DMS153 treated with DMSO at 0.1 percent for 48 hours (cell line): Measurements from ENCODE around the gene CACNG4.
"Not testable (repeated sequence)": the region's sequence is repeated elsewhere in the genome, so short reads cannot be mapped to it uniquely, and the experiment has no call there.

Source experiments
- DNase-seq: peaks from one replicate; lab custom pipeline; 2025; ENCODE audit not compliant: unreplicated experiment; lab: John Stamatoyannopoulos, UW

Gene CACNG4

DNA sequence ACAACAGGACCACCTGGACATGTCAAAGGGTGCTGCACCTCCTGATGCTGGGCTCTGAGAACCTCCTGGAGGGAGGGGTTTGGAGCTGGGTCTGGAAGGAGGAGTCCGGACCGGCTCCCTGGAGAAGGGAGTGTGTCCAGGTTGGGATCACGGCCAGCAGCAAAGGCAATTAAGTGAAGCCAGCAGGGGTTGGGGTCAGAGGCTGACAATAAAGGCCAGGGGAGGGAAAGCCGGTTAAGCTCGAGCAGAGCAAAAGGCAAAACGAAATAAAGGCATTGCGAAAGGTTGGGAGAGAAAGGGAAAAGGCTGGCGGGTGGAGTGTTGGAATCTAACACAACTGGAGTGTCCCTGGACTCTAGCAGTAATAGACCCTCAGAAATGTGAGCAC, 992 bp upstream of the CACNG4 start:
- no peak for DNase-seq

DNA sequence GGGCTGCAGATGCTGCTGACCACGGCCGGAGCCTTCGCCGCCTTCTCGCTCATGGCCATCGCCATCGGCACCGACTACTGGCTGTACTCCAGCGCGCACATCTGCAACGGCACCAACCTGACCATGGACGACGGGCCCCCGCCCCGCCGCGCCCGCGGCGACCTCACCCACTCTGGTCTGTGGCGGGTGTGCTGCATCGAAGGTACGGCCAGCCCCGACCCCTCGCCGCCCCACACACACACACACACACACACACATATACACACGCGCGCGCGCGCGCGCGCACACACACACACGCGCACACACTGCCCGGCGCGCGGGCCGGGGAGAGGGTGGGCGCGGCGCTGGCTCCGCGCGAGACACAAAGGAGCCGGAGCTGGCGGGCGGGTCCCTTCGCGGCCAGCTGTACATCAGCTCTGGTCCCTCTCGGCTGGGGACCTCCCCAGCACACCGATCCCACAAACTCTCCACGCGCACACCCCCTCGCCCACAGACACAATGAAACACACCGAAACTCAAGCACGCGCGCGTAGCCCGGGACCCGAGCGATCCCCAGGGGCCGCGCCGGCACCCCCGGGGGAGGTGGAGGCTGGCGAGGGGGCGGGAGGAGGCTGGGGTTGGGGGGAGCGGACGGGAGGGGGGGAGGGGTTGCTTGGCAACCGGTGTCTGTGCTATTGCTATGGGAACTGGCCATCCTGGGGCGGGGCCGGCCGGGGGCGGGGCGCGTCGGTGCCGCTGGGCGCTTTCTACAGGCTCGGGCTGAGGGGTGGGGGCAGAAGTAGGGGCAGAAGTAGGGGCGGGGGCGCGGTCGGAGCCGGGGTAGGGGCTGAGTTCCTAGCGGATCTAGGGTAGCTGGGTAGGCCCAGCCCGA, 658 bp downstream of the CACNG4 start:
- no peak for DNase-seq

DNA sequence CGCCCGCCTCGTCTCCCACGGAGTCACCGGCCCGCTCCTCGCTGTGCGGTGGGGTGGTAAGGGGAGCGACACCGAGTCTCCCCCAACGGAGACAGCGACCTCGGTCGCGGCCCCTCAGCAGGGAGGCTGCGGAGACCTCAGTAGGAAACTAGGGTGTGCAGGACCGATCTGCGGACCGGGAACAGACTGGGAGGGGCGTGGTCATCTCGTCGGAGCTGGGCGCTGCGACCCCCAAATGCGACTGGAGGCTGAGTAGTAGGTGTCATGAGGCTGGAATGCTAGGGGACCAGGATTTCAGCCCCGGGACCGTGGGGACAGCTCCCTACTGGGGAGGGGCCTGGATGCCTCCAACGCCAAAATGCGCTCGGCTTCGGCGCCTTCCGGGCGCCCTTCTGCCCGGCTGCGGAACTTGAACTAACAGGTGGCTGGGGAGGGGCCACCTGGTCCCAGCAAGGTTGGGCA, 1.3 kb downstream of the CACNG4 start:
- DNase-seq, result no peak

DNA sequence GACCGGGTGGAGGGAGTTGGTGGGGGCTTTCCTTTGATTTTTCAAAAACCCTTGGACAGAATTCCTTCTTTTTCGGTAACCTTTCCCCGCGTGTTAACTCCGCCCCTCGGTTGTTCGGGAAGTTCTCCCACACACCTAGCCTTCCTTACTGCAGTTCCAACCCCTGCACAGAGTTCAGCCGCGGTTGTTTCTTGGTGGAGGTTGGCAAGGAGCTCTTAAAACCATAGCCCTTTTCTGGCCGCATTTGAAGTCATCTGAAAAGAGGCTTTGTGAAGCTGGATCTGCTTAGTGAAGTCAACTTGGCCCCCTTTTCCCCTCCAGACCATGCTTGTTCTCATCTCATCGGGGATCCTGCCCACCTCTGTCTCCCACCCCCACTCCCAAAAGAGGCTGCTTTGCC, 1.8 kb downstream of the CACNG4 start:
- DNase-seq, result no peak

DNA sequence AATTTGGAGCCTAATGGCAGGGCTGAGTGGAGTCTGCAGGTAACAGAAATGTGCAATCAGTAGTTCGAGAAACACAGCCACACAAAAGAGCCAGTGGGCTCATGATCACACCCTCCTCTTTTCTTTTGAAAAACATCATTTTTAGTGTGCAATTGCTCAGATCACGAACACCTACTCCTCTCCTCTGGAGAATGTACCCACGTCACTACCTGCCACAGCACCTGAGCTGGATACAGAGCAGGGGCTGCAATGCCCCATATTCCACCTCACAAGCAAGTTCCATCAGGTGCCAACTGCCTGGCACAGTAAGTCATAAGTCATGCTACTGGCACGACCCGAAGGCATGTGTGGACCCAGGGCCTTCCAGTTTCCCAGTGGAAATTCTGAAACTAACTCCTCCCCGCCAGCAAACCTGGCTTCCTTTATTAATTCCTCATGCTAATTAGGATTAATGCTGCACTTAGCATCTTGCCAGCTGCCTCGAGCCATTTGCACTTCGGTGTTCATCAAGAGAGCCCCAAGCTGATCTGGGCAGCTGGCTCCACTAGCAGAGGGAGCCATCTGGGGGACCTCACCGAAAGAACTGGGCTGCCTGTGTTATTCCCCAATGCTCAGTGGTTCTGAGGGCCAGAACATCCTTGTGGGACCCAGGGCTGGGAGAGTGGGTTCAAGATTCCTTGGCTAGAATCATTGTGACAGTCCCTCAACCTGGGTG, 2.4 kb downstream of the CACNG4 start:
- no peak for DNase-seq

DNA sequence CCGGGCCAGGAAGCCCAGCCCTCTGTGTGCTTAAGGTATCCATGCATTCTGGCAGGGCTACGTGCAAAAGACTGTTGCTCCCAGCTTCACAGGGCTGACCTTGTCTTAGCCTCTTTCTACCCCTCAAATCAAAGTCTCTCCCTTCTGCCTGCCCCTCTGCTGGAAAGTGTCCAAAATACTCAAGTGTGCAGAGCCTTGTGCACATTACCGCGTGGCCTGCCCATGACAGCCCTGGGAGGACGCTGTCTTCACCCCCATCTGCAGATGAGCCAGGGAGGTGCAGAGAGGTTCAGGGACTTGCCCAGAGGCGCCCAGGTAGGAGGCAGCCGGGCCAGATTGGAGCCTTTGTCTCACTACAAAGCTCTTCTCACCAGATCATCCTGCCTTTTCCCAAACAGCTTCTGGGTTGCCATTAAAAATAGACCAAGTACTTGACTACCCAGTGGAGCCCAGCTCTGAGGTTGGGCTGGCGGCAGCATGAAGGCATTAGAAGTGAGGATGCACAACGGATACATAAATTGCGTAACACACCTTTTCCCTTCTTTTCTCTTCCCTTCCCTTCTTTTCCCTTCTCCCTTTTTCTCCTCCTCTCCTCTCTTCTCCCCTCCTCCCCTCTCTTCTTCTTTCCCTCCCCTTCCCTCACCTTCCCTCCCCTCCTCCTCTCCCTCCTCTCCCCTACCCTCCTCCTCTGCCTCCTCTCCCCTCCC, 3.5 kb downstream of the CACNG4 start:
- no peak for DNase-seq

DNA sequence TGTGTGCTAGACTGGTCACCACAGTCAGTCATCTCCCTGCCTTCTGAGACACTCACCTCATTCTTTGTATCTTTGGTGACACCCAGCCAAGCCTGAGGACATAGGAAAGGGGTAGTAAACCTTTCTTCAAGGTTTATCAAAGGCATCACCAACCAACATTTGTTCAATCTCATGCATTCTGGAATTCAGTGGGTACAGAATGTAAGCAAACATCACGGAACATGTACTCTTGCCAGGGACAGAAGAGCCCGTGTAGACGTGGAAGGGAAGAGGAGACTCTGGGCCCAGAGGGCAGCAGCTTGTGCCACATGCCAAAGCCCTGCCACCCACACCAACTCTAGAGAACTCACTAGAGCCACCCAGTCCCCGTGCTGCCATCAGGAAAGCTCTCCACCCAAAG, 4.4 kb downstream of the CACNG4 start:
- no peak for DNase-seq

DNA sequence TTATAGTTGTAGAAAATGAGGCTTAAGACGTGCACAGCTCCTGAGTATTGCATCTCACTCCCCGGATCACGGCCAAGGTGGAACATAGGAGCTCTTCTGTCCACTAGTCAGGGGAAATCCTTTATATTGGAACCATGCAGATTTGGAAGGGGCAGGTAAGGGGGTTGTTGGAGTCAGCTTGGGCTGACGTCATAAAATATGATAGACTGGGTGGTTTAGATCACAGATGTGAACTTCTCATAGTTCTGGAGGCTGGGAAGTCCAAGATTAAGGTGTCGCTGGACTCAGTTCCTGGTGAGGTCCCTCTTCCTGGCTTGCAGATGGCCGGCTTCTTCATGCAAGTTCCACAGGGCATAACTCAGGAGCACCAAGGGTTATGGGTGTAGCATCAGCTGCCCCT, 5.6 kb downstream of the CACNG4 start:
- DNase-seq, result no peak

DNA sequence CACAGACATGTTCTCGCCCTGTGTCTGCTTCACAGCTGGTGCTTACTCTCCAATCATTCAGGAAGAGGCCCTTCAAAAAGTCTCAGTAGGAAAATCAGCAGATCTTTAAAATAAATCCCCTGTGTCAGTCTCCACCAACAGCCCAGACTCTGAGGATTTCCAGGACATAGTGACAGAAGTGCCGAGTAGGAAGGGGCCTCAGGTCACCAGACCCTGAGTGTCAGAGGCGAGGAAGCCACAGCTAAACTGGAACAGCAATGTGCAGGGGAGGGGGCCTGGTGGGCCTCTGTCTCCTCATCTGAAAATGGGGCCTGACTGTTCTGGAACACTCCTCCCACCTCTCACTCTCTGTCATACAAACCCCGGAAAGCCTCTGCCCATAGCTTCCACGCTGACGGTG, 6.3 kb downstream of the CACNG4 start:
- no peak for DNase-seq

DNA sequence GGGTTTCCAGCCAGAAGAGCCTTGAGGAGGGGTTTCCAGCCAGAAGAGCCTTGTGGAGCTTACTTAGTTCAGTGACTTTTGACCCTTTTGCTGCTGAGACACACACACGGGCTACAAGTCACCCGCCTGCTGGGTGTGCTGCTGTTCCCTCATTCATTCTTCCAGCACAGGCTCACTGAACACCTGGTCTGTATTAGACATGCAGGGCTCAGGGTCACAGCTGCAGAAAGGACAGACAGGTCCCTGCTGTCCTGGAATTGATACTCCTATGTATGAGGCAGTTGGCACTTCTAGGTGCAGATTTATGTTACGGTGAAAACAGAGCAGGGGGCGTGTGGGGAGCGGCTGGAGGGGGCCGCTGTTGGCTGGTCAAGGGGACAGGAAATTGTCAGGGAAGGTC, 6.8 kb downstream of the CACNG4 start:
- DNase-seq, result no peak

DNA sequence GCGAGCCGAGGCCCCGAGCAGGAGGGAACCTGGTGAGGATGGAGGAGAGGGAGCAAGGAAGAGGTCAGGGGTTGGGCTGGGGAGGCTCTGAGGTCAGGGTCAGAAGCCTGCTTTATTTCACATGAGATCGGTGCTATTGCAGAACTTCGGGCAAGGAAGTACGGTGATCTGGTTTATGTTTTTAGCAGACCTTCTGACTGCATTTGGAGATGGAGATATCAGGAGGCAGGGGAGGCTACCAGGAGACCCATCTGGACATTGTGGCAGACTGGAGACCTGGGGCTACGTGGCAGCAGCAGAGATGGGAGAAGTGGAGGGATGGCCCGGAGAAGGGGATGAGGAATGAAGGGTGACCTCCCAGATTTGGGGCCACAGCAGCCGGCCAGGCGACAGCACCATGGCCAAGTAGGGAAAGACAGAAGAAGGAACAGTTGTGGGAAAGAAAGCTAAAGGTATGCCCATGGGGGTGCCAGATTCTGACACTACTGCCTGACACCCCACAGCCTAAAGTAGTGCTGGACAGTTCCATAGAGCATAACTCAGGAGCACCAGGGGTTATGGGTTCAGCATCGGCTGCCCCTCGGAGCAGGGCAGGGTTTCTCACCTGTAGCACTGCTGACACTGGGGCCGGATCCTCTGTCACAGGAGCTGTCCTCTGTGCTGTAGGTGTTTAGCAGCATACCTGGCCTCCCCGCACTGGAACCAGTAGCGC, 7.4 kb downstream of the CACNG4 start:
- no peak for DNase-seq

DNA sequence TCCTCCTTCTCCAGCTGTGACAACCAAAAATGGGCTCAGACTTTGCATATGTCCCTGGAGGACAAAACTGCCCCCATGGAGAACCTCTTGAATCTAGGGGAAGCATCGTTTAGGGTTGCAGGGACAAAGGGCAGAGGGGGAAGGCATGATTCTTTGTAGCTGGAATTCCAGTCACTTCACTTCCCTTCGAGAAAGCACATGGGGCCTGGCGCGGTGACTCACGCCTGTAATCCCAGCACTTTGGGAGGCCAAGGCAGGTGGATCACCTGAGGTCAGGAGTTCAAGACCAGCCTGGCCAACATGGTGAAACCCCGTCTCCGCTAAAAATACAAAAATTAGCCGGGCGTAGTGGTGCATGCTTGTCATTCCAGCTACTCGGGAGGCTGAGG, 7.9 kb downstream of the CACNG4 start:
- DNase-seq, result not testable (repeated sequence)

DNA sequence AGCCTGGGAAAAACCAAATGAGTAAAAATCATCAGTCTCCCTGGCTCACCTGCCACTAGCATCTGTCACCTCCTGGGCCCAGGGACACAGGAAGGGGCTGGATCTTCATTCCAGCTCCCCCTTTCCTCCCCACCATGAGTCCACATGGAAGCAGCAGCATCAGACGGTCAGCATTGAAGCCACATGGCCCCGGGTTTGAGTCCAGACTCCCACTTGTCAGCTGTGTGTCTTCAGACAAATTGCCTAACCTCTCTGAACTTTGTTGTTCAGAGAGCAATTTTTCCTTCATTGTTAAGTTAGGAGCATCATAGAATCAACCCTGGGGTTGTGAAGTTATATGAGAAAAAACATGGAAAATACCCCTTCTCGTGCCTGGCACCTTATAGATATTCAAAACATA, 10.7 kb downstream of the CACNG4 start:
- no peak for DNase-seq

DNA sequence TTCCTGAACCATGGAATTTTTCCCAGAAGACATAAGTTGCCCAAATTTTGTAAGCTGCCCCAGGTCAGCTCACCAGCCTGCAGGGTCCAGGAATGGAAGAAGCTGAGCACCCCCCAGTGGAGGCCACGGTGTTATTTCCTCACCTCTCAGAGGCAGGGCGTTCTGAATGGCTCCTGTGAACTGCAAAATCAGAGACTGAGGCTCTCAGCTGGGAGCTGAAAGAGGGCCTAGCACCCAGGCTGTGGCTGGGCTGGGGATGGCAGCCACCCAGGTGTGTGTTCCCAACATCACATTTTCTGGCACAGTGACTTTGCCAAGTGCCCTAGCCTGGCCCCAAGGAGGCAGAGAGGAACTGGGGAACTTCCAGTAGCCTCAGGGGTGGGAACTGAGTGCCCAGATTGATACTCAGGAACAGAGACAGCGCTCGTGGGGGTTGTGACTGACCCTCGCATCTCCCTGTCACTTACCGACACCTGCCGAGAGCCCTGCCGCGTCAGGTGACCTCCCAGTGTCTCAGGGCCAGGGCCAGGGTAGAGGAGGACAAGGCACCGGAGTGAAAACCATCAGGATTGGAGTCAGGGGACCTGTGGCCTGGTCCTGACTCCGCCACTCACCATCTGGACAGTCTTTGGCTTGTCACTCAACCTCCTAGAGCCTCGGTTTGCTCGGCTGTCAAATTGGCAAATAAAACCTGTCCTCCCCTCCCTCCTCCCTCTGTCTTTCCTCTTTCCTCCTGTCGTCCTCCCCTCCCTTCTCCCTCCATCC, 11.3 kb downstream of the CACNG4 start:
- no peak for DNase-seq

DNA sequence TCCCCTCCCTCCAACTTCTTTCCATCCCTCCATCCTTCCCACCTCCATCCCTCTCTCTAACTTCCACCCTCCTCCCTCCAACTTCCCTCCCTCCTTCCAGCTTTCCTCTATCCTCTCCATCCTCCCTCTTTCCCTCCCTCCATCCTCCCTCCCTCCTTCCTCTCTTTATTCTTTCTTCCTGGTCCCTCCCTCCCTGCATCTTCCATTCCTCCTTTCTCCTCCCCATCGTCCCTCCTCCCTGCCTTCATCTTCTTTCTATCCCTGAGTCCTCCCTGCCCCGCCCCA, 11.8 kb downstream of the CACNG4 start:
- no peak for DNase-seq

DNA sequence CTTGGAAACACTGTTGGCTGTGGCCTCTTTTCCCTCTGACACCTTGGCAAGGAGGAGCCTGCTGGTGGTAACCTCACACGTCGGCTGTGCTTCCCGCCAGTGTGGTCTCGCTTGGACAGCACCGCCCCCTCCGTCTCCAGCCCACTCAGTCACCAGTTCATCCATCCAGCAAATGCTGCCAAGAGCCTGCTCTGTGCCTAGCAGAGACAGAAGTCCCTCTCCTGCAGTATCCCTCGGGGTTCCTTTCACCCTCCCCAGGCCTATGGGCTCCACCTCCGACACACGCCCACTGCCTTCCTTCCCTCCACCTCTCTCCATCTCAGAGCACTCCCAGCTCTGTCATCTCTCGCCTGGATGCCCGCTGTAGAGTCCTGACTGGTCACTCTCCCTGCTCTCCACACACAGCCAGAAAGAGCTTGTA, 12.3 kb downstream of the CACNG4 start:
- DNase-seq, result no peak

DNA sequence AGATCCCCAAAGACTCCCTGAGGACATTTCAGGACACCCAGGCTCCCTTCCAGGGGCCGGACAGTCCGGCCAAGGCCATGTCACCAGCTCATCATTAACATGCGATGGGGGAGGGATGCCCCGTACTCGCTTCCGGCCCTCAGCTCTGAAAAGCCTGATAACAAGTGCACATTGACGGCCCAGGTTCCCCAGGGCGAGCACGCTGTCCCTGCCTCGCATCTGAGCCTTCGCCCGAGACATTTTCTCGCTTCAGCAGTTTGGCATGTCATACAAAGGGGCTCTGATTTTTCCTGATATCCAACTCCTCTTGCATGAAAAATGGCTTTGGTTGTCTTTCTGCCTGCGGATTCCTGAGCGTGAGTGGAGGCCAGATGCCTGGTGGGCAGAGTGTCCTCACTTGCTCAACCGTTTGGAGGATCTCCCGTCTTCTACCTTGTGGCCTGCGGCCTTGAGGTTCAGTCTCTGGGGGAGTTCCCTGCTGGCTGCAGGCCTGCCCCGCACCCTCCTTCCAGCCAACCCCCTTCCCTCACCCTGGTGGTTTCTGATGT, 14.1 kb downstream of the CACNG4 start:
- no peak for DNase-seq

DNA sequence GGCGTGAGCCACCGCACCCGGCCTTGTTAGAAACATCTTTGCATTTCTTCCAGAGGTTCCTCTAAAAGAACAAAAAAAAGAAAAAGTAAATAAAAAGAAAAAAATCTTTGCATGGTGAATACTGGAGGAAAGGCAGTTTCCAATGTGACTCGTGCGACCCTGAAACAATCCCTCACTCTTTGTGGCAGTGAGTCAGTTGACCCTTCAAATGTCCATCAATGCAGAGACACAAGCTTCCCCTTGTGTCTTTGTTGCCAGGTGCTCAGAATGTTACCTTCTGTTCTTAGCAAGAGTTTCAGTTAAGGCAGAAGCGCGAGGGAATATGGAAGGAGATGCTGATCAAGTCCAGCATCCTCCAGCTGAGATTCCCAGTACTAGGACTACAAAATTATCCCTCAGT, 16.4 kb downstream of the CACNG4 start:
- DNase-seq, result no peak

DNA sequence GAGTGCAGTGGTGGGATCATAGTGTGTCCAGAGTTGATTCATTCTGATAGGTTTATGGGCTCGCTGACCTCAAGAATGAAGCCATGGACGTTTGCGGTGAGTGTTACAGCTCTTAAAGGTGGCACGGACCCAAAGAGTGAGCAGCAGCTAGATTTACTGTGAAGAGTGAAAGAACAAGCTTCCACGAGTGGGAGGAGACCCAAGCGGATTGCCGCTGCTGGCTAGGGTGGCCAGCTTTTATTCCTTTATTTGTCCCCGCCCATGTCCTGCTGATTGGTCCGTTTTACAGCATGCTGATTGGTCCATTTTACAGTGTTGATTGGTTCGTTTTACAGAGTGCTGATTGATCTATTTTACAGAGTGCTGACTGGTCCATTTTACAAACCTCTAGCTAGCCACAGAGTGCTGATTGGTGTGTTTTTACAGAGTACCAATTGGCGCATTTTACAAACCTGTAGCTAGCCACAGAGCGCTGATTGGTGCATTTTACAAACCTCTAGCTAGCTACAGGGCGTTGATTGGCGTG, 17.5 kb downstream of the CACNG4 start:
- no peak for DNase-seq

DNA sequence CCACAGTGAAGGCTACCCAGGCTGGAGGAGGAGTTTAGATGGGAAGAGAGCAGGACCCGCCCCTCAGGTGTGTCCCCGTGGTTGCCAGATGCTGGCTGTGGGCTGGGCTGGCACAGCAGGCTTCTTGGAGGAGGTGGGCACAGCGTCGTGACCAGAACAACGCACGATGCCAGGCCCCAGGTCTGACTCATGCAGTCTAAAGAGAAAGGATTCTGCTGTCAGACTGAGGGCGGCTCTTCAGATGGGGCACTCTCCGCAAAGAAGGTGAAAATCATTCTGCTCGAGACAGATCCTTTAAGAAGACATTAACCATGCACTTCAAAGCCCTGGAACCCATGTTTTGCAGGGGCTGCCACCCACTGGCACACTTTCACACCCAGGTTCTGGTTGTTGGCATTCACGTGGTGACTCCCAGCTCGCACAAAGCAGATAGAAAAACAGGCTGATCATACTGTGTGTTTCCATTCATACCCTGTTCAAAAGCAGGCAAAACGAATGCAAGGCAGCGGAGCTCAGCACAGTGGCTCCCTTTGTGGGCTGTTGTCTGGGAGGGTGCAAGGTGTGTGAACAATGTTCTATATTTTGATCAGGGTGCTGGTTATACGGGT, 19.0 kb downstream of the CACNG4 start:
- no peak for DNase-seq
